H9 (cell line): ENCODE measurements around the gene CCDC92B. TPM values are rescaled to one million over a fixed set of nuclear protein-coding genes. Genes with fewer than 3 reads are reported as not detected.

Source experiments
- DNase-seq: peaks from one replicate; pipeline ENCODE4 v3.0.0-alpha.2; 2017
- H2AFZ ChIP-seq: one replicate; pipeline ENCODE4 v1.6.1; 2013; ENCODE audit warnings: mild to moderate bottlenecking, low read length, control low read depth, moderate library complexity
- H2AK5ac ChIP-seq: 2 replicates; pipeline ENCODE4 v1.6.1; 2013; ENCODE audit warnings: low read length, control low read depth, mixed read lengths; ENCODE audit not compliant: insufficient read length
- H2BK120ac ChIP-seq: one replicate; pipeline ENCODE4 v1.6.1; 2013; ENCODE audit warnings: low read depth, mild to moderate bottlenecking, low read length, control low read depth, inconsistent platforms; ENCODE audit not compliant: poor library complexity, severe bottlenecking
- H2BK12ac ChIP-seq: 2 replicates; pipeline ENCODE4 v1.6.1; 2013; ENCODE audit warnings: low read length, control low read depth, mixed read lengths, low read depth; ENCODE audit not compliant: insufficient read length
- H2BK15ac ChIP-seq: 2 replicates; pipeline ENCODE4 v1.6.1; 2013; ENCODE audit warnings: low read depth, low read length, control low read depth
- H2BK20ac ChIP-seq: one replicate; pipeline ENCODE4 v1.6.1; 2013; ENCODE audit warnings: low read depth, mild to moderate bottlenecking, low read length, control low read depth, inconsistent platforms; ENCODE audit not compliant: poor library complexity, severe bottlenecking
- H2BK5ac ChIP-seq: 2 replicates; pipeline ENCODE4 v1.6.1; 2013; ENCODE audit warnings: low read length, control low read depth, mixed read lengths; ENCODE audit not compliant: insufficient read length
- H3K14ac ChIP-seq: 2 replicates; pipeline ENCODE4 v1.6.1; 2013; ENCODE audit warnings: low read length, control low read depth; ENCODE audit not compliant: insufficient read depth
- H3K18ac ChIP-seq: 2 replicates; pipeline ENCODE4 v1.6.1; 2013; ENCODE audit warnings: low read depth, mild to moderate bottlenecking, mixed read lengths, low read length, control low read depth; ENCODE audit not compliant: insufficient read length
- H3K23ac ChIP-seq: 2 replicates; pipeline ENCODE4 v1.6.1; 2013; ENCODE audit warnings: low read length, control low read depth, mixed read lengths, low read depth; ENCODE audit not compliant: insufficient read length
- H3K23me2 ChIP-seq: 2 replicates; pipeline ENCODE4 v1.6.1; 2013; ENCODE audit warnings: low read depth, mild to moderate bottlenecking, mixed read lengths, low read length, control low read depth; ENCODE audit not compliant: insufficient read length, poor library complexity, severe bottlenecking
- H3K27ac ChIP-seq: 2 replicates; pipeline ENCODE4 v1.5.1; 2013; ENCODE audit warnings: low read length, control low read depth, mixed read lengths, low read depth; ENCODE audit not compliant: insufficient read length
- H3K27me3 ChIP-seq: 2 replicates; pipeline ENCODE4 v1.6.1; 2013; ENCODE audit warnings: low read length, control low read depth, inconsistent platforms; ENCODE audit not compliant: insufficient read depth
- H3K4ac ChIP-seq: 2 replicates; pipeline ENCODE4 v1.6.1; 2013; ENCODE audit warnings: low read depth, mild to moderate bottlenecking, control low read depth, inconsistent platforms, low read length, moderate library complexity
- H3K4me1 ChIP-seq: 2 replicates; pipeline ENCODE4 v1.6.1; 2013; ENCODE audit warnings: low read length, control low read depth, inconsistent platforms; ENCODE audit not compliant: insufficient read depth
- H3K4me2 ChIP-seq: 2 replicates; pipeline ENCODE4 v1.6.1; 2013; ENCODE audit warnings: low read length, control low read depth, mixed read lengths; ENCODE audit not compliant: insufficient read length, insufficient read depth
- H3K56ac ChIP-seq: 2 replicates; pipeline ENCODE4 v1.6.1; 2013; ENCODE audit warnings: low read depth, mild to moderate bottlenecking, mixed read lengths, low read length, control low read depth; ENCODE audit not compliant: insufficient read length
- H3K79me1 ChIP-seq: 2 replicates; pipeline ENCODE4 v1.6.1; 2013; ENCODE audit warnings: low read depth, mild to moderate bottlenecking, moderate library complexity, low read length, control low read depth, inconsistent platforms; ENCODE audit not compliant: insufficient read depth, poor library complexity, severe bottlenecking
- H3K79me2 ChIP-seq: 2 replicates; pipeline ENCODE4 v1.6.1; 2013; ENCODE audit warnings: low read length, control low read depth, inconsistent platforms; ENCODE audit not compliant: insufficient read depth
- H3K9ac ChIP-seq: 2 replicates; pipeline ENCODE4 v1.6.1; 2013; ENCODE audit warnings: low read length, control low read depth, mixed read lengths; ENCODE audit not compliant: insufficient read length; ENCODE audit errors: extremely low read depth
- H3K9me3 ChIP-seq: one replicate; pipeline ENCODE4 v1.6.1; 2013; ENCODE audit warnings: low read depth, low read length, inconsistent platforms; ENCODE audit not compliant: control insufficient read depth
- H3T11ph ChIP-seq: one replicate; pipeline ENCODE4 v1.6.1; 2013; ENCODE audit warnings: mild to moderate bottlenecking, low read length, control low read depth, inconsistent platforms
- H4K20me1 ChIP-seq: one replicate; pipeline ENCODE4 v1.6.1; 2013; ENCODE audit not compliant: control insufficient read depth, insufficient read length, insufficient read depth
- H4K5ac ChIP-seq: 2 replicates; pipeline ENCODE4 v1.6.1; 2013; ENCODE audit warnings: low read depth, mild to moderate bottlenecking, mixed read lengths, low read length, control low read depth; ENCODE audit not compliant: insufficient read length
- H4K8ac ChIP-seq: replicated peaks from 2 replicates; pipeline ENCODE4 v1.6.1; 2013; ENCODE audit warnings: low read length, control low read depth, mixed read lengths, low read depth; ENCODE audit not compliant: insufficient read length
- H4K91ac ChIP-seq: 2 replicates; pipeline ENCODE4 v1.6.1; 2013; ENCODE audit warnings: low read depth, mild to moderate bottlenecking, moderate library complexity, mixed read lengths, low read length, control low read depth; ENCODE audit not compliant: insufficient read length
- H3K27ac Mint-ChIP-seq, 3 experiments: 2 replicates in 2 of 3; 3 replicates in 1 of 3; pipeline ENCODE4 v1.8.0; 2020 to 2021; ENCODE audit warnings: mixed read lengths in 3 of 3, mild to moderate bottlenecking in 1 of 3, moderate library complexity in 1 of 3
- H3K27me3 Mint-ChIP-seq: 2 replicates; pipeline ENCODE4 v1.8.0; 2021; ENCODE audit warnings: low read depth, mild to moderate bottlenecking, moderate library complexity, mixed read lengths
- H3K36me3 Mint-ChIP-seq, 3 experiments: 2 replicates in 2 of 3; 3 replicates in 1 of 3; pipeline ENCODE4 v1.8.0; 2020 to 2021; ENCODE audit warnings: low read depth in 3 of 3, mixed read lengths in 3 of 3; ENCODE audit not compliant: insufficient read depth in 1 of 3
- H3K4me1 Mint-ChIP-seq, 2 experiments: 2 replicates each; pipeline ENCODE4 v1.8.0; 2020; ENCODE audit warnings: mixed read lengths in 2 of 2
- H3K4me3 Mint-ChIP-seq, 2 experiments: 2 replicates in 1 of 2; 3 replicates in 1 of 2; pipeline ENCODE4 v1.8.0; 2020 to 2021; ENCODE audit warnings: mild to moderate bottlenecking in 2 of 2, mixed read lengths in 2 of 2, moderate library complexity in 1 of 2
- H3K9me3 Mint-ChIP-seq, 2 experiments: 2 replicates in 1 of 2; 3 replicates in 1 of 2; pipeline ENCODE4 v1.8.0; 2020; ENCODE audit warnings: mild to moderate bottlenecking in 2 of 2, mixed read lengths in 2 of 2, moderate library complexity in 1 of 2
- WGBS: extraction: QIAGEN DNeasy Blood & Tissue Kit; methylation state at CpG from one replicate; pipeline ENCODE4 v1.1.7; 2013; ENCODE audit warnings: missing lambda C conversion rate, low lambda C conversion rate, mixed read lengths; ENCODE audit not compliant: insufficient read length; ENCODE audit errors: extremely low coverage; 5-methylcytosine and 5-hydroxymethylcytosine counted together
- total RNA-seq: library from RNA; stranded (reverse); gene quantifications from 2 replicates; pipeline ENCODE4 v1.2.1, GENCODE V29; 2021
- TF ChIP-seq, protein P1 (sequence below): fragments of 200-600 bp; sonication (generic); conservative IDR thresholded peaks from 3 replicates; pipeline ENCODE4 v1.8.0; 2021; ENCODE audit warnings: antibody characterized with exemption, mild to moderate bottlenecking

CCDC92B gene
- total RNA-seq, 1 experiment from 2014 or later: 8.0 TPM

DNA sequence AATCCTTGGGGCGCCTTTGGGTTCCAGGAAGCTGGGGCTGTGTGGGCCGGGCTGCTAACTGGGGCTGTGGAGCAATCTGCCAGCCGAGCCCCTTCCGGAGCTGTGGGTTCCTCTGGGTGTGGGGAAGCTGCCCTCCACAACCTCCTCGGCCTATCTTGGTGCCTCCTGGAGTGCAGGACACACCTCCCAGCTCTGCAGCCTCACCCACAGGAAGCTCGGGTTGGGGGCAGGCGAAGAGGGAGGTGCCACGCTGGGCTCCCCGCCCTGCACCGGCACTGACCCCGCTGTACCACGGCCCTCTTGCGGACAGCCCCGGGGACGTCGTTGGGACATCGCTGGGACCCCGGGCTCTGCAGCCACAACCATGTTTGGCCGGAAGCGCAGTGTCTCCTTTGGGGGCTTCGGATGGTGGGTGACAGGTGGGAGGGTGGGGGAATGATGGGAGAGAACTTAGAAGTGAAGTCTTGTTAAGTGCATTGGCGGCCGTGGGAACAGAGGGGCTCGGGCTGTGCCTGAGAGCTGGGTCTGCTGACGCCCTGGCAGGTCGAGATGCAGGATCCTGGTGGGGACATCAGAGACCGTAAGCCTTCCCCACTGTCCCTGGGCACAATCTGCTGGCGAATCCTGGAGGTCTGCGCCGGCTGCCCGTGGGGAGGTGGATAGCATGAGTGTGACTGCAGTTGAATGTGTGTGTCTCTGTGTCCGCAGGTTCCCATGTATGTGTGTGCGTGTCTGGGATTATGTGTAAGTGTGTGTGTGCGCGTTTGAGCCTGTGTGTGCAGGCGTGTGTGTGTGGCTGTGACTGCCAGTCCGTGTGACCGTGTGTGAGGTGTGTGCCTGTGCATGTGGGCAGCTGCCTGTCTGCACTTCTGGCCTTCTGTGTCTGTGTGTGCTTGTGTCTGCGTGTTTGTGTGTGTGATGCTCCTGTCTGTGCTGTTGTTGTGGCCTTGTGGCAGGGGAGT lies 47.0 kb upstream of the CCDC92B start, which contains the start of gene RAP1GAP2:
TSS of gene RAP1GAP2 (plus strand) at position 275 of the 962 bp plus-strand sequence. CDS start at position 365, 90 bp downstream.
- H3K4me3 Mint-ChIP-seq: no peak within 1 kb of the TSS
- Histone ChIP-seq H2BK20ac (no peak within 1 kb of the TSS), H3K23ac (peak within 1 kb of the TSS; percentile 15), H3K9me3 (no peaks in the 10 kb centered on the region), H3K27me3 (no peaks in the 10 kb centered on the region), H3K79me1 (no peaks in the 10 kb centered on the region), H2BK120ac (no peak within 1 kb of the TSS), H3K18ac (no peak within 1 kb of the TSS), H3K9ac (no peak within 1 kb of the TSS), H3K27ac (no peak within 1 kb of the TSS), H3K4me2 (no peak within 1 kb of the TSS), H3K14ac (peak within 1 kb of the TSS; percentile 16; the same call in 1 of the 2 replicates), H4K20me1 (peaks cover 5% of the 10 kb centered on the region), H2AFZ (no peak within 1 kb of the TSS), H2AK5ac (no peak within 1 kb of the TSS), H2BK5ac (no peak within 1 kb of the TSS), H3K4ac (no peak within 1 kb of the TSS), H3K4me1 (no peaks in the 10 kb centered on the region), H3T11ph (no peak within 1 kb of the TSS), H2BK12ac (no peak within 1 kb of the TSS), H2BK15ac (no peak within 1 kb of the TSS), H3K79me2 (no peaks in the 10 kb centered on the region), H4K91ac (no peak within 1 kb of the TSS), H3K56ac (no peak within 1 kb of the TSS), H4K5ac (peak within 1 kb of the TSS; percentile 59), H3K23me2 (no peaks in the 10 kb centered on the region), H4K8ac (peak within 1 kb of the TSS; percentile 44)
- TF ChIP-seq, protein P1, sequence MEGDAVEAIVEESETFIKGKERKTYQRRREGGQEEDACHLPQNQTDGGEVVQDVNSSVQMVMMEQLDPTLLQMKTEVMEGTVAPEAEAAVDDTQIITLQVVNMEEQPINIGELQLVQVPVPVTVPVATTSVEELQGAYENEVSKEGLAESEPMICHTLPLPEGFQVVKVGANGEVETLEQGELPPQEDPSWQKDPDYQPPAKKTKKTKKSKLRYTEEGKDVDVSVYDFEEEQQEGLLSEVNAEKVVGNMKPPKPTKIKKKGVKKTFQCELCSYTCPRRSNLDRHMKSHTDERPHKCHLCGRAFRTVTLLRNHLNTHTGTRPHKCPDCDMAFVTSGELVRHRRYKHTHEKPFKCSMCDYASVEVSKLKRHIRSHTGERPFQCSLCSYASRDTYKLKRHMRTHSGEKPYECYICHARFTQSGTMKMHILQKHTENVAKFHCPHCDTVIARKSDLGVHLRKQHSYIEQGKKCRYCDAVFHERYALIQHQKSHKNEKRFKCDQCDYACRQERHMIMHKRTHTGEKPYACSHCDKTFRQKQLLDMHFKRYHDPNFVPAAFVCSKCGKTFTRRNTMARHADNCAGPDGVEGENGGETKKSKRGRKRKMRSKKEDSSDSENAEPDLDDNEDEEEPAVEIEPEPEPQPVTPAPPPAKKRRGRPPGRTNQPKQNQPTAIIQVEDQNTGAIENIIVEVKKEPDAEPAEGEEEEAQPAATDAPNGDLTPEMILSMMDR: no peak
- no CpG with 5 or more reads among the region's 39 CpGs for WGBS
- H3K36me3 Mint-ChIP-seq: no peaks in the 10 kb centered on the region; a peak in 1 of 7 replicates
- no peaks in the 10 kb centered on the region for H3K9me3 Mint-ChIP-seq
- H3K27me3 Mint-ChIP-seq: no peaks in the 10 kb centered on the region
- H3K4me1 Mint-ChIP-seq: peaks cover 19 to 27% of the 10 kb centered on the region in 2 experiments
- DNase-seq: no peak
- H3K27ac Mint-ChIP-seq: no peak within 1 kb of the TSS; a peak in 2 of 7 replicates
